ENCODE results near the gene DDX3X.

GRCh38 chrX:41320393-41320792, 13.6 kb upstream of the DDX3X start:
- no peak for TF ChIP-seq REST (IDR thresholded peaks at IDR 0.05; ENCODE audit: insufficient read depth in 1 of 2, low read depth in 2 of 2, low read length in 2 of 2)
- TF ChIP-seq TAF1 (IDR thresholded peaks at IDR 0.05; ENCODE audit: borderline replicate concordance, insufficient read depth, low read length): no peak
- no peak for TF ChIP-seq SIN3A (IDR thresholded peaks at IDR 0.05; ENCODE audit: borderline replicate concordance, insufficient read depth, low read length)

Data from PFSK-1 (cell line).